NCI-H187 treated with DMSO at 0.1 percent for 48 hours (cell line): ENCODE measurements around the gene F2RL2.
"Not testable (repeated sequence)": the region's sequence is repeated elsewhere in the genome, so short reads cannot be mapped to it uniquely, and the experiment has no call there.

Experiments used
- DNase-seq: peaks from one replicate; lab custom pipeline; 2025; lab: John Stamatoyannopoulos, UW

F2RL2 gene

DNA sequence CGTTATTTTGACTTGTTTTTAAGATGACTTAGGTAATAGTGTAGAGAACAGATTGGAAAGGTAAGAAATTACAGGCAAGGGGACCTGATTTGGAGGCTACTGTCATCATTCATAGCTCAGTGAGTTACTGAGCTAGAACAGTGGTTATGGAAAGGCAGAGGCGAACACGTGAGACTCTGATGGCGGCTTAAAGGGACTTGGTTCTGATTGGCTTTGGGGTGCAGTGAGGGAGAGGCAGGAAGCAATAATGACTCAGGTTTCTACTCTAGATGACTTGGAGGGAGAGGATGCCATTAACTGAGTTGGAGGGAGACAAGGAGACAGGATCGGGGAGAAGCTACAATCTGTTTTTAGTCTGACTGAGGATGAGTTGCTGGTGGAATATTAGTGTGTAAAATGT lies 3.0 kb downstream of the F2RL2 start:
- DNase-seq, result no peak

- no peak for DNase-seq
These were observed 5.5 kb downstream of the F2RL2 start for GRCh38 chr5:76617675-76618074.

GRCh38 chr5:76617229-76617628 lies 6.0 kb downstream of the F2RL2 start:
- no peak for DNase-seq

- no peak for DNase-seq
These were observed 7.0 kb downstream of the F2RL2 start for GRCh38 chr5:76616206-76616605.

- no peak for DNase-seq
These were observed 7.4 kb downstream of the F2RL2 start for GRCh38 chr5:76615759-76616158.

- no peak for DNase-seq
These were observed 10.3 kb downstream of the F2RL2 start for GRCh38 chr5:76612942-76613341.

DNA sequence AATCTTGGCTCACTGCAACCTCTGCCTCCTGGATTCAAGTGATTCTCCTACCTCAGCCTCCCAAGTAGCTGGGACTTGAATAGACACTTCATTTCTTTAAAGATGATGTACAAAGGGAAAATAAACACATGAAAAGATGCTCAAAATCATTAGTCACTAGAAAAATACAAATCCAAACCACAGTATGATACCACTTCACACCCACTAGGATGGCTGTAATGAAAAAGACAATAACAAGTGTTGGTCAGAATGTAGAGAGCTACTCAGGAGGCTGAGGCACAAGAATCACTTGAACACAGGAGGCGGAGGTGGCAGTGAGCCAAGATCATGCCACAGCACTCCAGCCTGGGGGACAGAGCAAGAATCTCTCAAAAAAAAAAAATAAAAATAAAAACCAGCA lies 13.0 kb downstream of the F2RL2 start:
- no peak for DNase-seq

GRCh38 chr5:76608833-76609232 lies 14.4 kb downstream of the F2RL2 start:
- no peak for DNase-seq

DNA sequence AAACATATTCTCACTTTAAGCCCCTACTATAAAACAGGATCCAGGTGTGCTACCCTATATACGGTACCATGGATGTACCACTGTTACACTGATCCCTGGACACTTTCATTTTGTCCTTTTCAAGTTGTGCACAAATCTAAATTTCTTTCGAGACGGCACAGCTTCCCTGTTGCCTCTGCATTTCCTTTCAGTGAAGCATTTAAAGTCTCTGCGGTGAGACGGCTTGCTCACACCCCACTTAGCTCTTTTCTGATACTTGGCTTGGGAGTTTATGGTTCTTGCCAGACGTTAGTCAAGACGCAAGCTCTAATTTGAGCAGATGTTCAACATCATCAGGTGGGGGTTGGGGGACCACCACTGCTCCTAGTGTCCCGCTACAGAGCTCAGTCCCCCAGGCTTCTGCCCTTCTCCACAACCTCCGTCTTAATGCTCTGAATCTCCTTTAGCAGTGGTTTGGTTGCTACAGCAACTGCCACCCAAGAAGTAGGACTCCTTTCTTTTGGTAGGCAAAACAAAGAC lies 15.8 kb downstream of the F2RL2 start:
- DNase-seq, result no peak

DNA sequence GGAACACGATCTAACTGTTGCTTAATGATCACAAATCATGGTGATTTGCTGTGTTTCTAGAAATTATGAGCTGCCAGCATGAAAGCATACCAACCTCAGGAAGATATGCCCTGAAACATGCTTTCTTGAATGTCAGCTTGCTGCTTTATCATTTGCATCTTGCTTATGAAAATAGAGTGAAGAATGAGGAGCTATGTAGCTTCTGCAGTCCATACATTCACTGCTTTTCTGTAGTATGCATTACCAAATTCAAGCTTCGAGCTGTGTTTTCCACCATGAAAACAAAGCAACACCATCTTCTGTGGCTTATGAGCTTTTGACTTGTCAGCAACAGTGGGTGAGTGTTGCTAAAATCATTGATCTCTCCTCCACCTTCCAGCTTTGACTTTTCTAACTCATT lies 16.5 kb downstream of the F2RL2 start:
- no peak for DNase-seq

GRCh38 chr5:76604838-76605237 lies 18.4 kb downstream of the F2RL2 start:
- no peak for DNase-seq

DNA sequence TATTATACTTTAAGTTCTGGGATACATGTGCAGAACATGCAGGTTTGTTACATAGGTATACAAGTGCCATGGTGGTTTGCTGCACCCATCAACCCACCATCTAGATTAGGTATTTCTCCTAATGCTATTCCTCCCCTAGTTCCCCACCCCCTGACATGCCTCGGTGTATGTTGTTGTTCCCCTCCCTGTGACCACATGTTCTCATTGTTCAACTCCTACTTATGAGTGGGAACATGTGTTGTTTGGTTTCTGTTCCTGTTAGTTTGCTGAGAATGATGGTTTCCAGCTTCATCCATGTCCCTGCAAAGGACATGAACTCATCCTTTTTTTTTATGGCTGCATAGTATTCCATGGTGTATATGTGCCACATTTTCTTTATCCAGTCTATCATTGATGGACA lies 19.2 kb downstream of the F2RL2 start:
- DNase-seq, result not testable (repeated sequence)

DNA sequence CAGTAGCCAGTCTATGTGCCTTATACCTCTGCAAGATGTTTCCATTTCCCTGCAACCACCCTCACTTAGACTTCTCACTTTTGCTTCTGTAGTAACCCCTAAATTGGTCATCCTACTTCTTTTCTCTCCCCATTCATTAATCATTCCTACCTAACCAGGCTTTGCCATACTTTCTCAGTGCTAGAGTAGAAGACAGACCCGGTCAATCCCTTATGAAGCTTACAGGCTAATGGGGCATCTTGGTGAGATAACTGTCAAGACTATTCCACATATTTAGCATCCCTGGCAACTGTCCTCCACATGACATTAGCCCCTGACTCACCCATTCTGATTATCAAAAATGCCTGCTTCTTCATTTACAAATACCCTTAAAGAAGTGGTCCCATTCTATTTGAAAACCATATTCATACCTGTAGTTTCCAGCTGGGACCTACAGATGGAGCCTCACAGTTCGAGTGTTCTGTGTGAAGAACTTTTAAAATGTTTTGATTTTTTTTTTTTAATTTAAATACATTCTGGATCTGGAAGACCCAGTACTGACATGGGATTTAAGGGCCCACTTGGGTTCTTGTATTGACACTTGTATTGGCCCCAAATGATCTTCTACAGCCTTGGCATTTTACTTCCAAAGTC lies 21.0 kb downstream of the F2RL2 start:
- no peak for DNase-seq

DNA sequence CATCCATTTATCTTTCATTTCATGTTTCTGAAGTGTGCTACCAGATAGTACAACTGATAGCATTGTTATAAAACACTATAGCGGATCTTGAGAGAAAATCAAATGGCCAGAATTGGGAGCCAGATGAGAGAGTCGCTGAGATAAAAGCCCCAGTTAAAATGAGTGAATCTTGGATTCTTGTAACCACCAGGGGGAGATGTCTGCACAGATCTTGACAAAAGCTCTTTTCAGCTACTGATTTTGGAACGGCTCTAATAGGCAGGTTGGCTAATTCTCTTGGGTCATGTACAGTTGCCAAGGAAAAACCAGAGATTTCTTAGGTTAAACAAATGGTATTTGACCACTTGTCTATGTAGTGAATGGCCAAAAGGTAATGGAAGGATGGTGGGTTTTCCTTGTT lies 21.7 kb downstream of the F2RL2 start:
- peak; percentile 2 for DNase-seq

- DNase-seq, result no peak
These were observed 22.5 kb downstream of the F2RL2 start for GRCh38 chr5:76600716-76601115.

DNA sequence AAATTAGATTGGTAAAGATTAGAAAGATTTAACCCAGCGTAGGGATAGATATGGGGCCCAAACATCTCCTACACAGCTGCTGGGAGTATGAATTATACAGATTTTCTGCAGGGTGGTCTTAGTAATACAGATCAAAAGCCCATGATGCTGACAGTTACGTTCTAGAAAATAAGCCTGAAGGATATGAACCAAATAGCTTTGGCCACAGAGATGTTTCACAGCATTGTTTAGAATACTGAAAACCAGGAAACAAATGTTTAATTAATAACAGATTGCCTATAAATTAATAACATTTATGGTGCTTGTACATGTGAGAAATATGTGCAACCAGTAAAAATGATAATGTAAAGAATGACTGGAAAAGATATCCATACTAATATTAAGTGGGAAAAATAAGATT lies 24.7 kb downstream of the F2RL2 start:
- DNase-seq, result no peak

GRCh38 chr5:76595755-76596481 lies 27.3 kb downstream of the F2RL2 start:
- no peak for DNase-seq

- DNase-seq, result no peak
These were observed 29.1 kb downstream of the F2RL2 start for GRCh38 chr5:76594107-76594506.

- no peak for DNase-seq
These were observed 30.5 kb downstream of the F2RL2 start for GRCh38 chr5:76592692-76593091.

DNA sequence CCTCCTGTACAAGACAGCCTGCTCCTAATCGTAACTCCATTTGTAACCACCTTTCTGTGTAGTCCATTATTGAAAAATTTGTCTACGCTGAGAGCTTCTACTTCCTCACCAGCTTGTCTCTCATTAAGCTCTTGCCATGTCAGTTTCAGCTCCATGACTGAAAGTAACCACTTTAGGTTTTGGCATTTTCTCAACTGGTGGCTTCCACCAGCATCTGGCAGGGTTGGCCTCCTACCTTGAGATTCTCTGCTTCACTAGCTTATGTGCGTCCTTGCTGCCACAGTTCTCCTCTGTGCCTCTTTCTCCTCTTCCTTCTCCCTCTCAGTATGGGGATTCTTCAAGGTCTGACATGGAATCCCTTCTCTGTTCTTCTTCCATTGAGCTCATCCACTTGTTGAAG lies 31.8 kb downstream of the F2RL2 start:
- no peak for DNase-seq

DNA sequence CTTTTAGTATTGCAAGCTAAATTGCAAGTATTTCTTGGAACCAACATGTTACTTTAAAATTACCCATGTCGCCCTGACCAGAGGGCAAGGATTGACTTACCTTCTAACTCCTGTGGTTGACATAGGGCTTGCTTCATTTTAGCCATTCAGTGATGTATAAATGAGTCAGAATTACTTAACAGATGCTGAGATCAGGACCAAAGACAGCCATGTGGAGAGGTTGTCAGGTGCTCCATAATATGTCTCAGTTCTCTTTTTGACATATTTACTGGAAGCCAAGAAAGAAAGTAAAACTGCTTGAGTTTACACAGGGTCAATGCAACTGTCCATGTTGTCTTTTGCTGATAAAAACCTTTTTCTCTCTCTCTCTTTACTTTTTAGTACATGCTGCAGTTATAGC lies 33.2 kb downstream of the F2RL2 start:
- no peak for DNase-seq

- no peak for DNase-seq
These were observed 36.7 kb downstream of the F2RL2 start for GRCh38 chr5:76586531-76586930.

DNA sequence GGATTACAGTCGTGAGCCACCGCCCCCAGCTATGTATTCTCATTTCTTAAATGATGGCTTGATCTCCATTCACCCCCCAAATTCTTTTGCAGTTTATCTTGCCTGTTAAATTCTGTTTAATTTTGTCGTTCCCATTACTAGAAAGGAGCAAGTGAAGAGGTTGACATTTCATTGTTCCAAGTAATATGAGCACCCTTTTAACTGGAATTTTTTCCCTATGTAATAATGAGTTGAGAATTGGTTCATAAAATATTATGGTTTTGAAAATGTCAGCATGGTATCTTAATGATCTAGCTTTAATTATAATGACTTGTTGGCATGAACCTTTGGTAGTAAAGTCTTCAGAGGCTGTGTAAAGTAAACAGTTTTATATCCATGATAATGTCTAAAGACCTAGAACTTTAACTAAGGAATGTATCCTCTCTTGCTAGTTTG lies 37.4 kb downstream of the F2RL2 start:
- no peak for DNase-seq
